ENCODE data around the gene FBXL16. TPM values are rescaled to one million over a fixed set of nuclear protein-coding genes. Genes with fewer than 3 reads are reported as not detected.
A peak's percentile ranks its signal among the peaks of the same experiment; 100 is the strongest.

Gene FBXL16
- total and polyA plus RNA-seq, 9 of the 15 experiments (the other 6 are each of a cell fraction or from before 2014, with no cell fraction given): 0.21 to 8.2 (median 1.7) TPM

DNA sequence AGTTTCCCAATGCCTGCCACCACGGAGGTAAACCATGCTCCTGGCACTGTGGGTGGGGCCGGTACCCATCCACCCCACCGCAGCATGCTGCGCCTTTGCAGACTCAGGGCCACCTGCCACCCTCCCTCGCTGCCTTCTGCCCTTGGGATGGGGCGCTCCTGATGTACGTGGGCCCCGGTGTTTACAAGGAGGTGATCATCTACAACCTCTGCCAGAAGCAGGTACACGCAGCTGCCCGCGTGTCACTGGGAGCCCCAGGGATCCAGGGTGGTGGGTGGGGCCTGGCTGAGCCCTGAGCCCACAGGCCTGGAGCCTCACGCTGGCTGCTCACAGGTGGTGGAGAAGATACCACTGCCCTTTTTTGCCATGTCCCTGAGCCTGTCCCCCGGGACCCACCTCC, 39.0 kb downstream of the FBXL16 start:
- H3K27ac ChIP-seq (ENCODE audit: extremely low read depth, low read depth, low read length): no peak overlapping the region
- DNase-seq (ENCODE audit: extremely low read depth in 1 of 4, low spot score in 3 of 4) (no peak), FAIRE-seq (no peak), ATAC-seq (no peak)
- peaks cover 11 to 93% of the 10 kb centered on the region in 2 experiments; a peak in 4 of 5 replicates for H3K4me1 ChIP-seq (replicated peaks in 1 of 2; ENCODE audit: control insufficient read depth in 2 of 2, insufficient read depth in 2 of 2, low read length in 2 of 2)
- H4K20me1 ChIP-seq (replicated peaks; ENCODE audit: control insufficient read depth, insufficient read depth, low read length): no peaks in the 10 kb centered on the region
- in situ Hi-C loops (cut with MboI) (loop anchor here (5.0 kb wide), 1 partner anchor 89 kb away; no protein-coding TSS in a partner anchor), intact Hi-C loops (cut with micrococcal nuclease) (loop anchor here (5.0 to 10.0 kb wide), 2 partner anchors 89 to 272 kb away; partner anchors contain the start of gene NME4)
- H3K27me3 ChIP-seq (ENCODE audit: control insufficient read depth in 2 of 2, insufficient read depth in 2 of 2, low read length in 2 of 2): no peaks in the 10 kb centered on the region
- 82% methylated on average over 13 of the region's 13 CpGs for WGBS (ENCODE audit: insufficient coverage, low coverage, missing lambda C conversion rate)
- peak overlapping the region in 1 of 2 experiments; percentile 98; a peak in 2 of 4 replicates for H3K9ac ChIP-seq (ENCODE audit: insufficient read depth in 1 of 2, low read depth in 2 of 2, low read length in 2 of 2)
- H3K4me2 ChIP-seq (ENCODE audit: insufficient read depth, low read length): no peak overlapping the region
- ChIA-PET POLR2A (interaction anchor here (1.3 kb wide), 1 partner anchor 8 kb away, joined by 4 read pairs; the partner anchor contains the start of gene RHBDL1), CTCF (ENCODE audit: low intra/inter-chr PET ratio) (no interaction called here)
- no TSS peak for BruUV-seq (replicated peaks)
- H3K36me3 ChIP-seq (ENCODE audit: control insufficient read depth, insufficient read depth, low read length): peaks cover 27% of the 10 kb centered on the region
- H3K9me1 ChIP-seq (ENCODE audit: control insufficient read depth, insufficient read depth, low read length): no peaks in the 10 kb centered on the region
- no peak overlapping the region for H3K4me3 ChIP-seq
- TF ChIP-seq ZNF354B (CRISPR knock-in tag; IDR thresholded peaks at IDR 0.05) (no peak), IRF2 (CRISPR knock-in tag; IDR thresholded peaks at IDR 0.05) (peak; percentile 52; the same call in 1 of the 2 replicates)
- H2AFZ ChIP-seq (ENCODE audit: low read depth, low read length): no peak overlapping the region
- peaks cover 25% of the 10 kb centered on the region for H3K79me2 ChIP-seq (ENCODE audit: control insufficient read depth, insufficient read depth, low read length)
- no peaks in the 10 kb centered on the region for H3K9me3 ChIP-seq (replicated peaks; ENCODE audit: control insufficient read depth, insufficient read depth, low read depth, low read length)

DNA sequence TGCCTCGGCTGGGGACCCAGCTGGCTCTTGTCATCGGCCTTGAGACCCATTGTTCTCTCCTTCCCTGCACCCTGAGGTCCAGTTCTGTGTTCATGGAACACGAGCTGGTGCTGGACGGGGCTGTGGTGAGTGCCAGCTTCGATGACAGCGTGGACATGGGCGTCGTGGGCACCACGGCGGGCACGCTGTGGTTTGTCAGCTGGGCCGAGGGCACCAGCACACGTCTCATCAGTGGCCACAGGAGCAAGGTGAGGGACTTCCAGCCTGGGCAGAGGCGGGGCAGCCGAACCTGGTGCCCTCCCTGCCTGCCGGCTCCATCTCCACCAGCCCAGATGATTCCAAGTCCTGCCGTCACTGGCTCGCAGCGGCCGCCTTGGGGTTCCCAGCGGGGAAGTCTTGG, 43.0 kb downstream of the FBXL16 start:
- Histone ChIP-seq H3K79me2 (ENCODE audit: control insufficient read depth, insufficient read depth, low read length) (no peaks in the 10 kb centered on the region; the same call in 2 of the 3 replicates), H3K4me3 (no peak overlapping the region), H3K4me2 (ENCODE audit: insufficient read depth, low read length) (no peak overlapping the region), H3K27me3 (ENCODE audit: control insufficient read depth in 2 of 2, insufficient read depth in 2 of 2, low read length in 2 of 2) (no peaks in the 10 kb centered on the region), H2AFZ (ENCODE audit: low read depth, low read length) (no peak overlapping the region), H3K9me3 (replicated peaks; ENCODE audit: control insufficient read depth, insufficient read depth, low read depth, low read length) (no peaks in the 10 kb centered on the region), H3K4me1 (replicated peaks in 1 of 2; ENCODE audit: control insufficient read depth in 2 of 2, insufficient read depth in 2 of 2, low read length in 2 of 2) (peaks cover 5 to 92% of the 10 kb centered on the region in 2 experiments), H4K20me1 (replicated peaks; ENCODE audit: control insufficient read depth, insufficient read depth, low read length) (no peaks in the 10 kb centered on the region), H3K36me3 (ENCODE audit: control insufficient read depth, insufficient read depth, low read length) (no peaks in the 10 kb centered on the region), H3K27ac (ENCODE audit: extremely low read depth, low read depth, low read length) (no peak overlapping the region), H3K9ac (ENCODE audit: insufficient read depth in 1 of 2, low read depth in 2 of 2, low read length in 2 of 2) (peak overlapping the region in 1 of 2 experiments; percentile 95; a peak in 2 of 4 replicates), H3K9me1 (ENCODE audit: control insufficient read depth, insufficient read depth, low read length) (no peaks in the 10 kb centered on the region)
- no peak for DNase-seq (ENCODE audit: extremely low read depth in 1 of 4, low spot score in 3 of 4)
- ATAC-seq: no peak
- intact Hi-C loops (cut with micrococcal nuclease) (loop anchor here (10.0 kb wide), 1 partner anchor 268 kb away; the partner anchor contains the start of gene NME4), in situ Hi-C loops (cut with MboI) (no loop called here)
- FAIRE-seq: no peak
- ChIA-PET POLR2A (no interaction called here), CTCF (ENCODE audit: low intra/inter-chr PET ratio) (no interaction called here)
- TF ChIP-seq CHD2 (IDR thresholded peaks at IDR 0.05; ENCODE audit: low read depth, low read length) (no peak), SMC3 (conservative IDR thresholded peaks at IDR 0.05; ENCODE audit: insufficient read depth, low read depth, low read length) (no peak)
- WGBS (ENCODE audit: insufficient coverage, low coverage, missing lambda C conversion rate): 90% methylated on average over 21 of the region's 21 CpGs
- BruUV-seq (replicated peaks): no TSS peak

Data from K562 (cell line).